ENCODE results near the gene C1orf53.

DNA sequence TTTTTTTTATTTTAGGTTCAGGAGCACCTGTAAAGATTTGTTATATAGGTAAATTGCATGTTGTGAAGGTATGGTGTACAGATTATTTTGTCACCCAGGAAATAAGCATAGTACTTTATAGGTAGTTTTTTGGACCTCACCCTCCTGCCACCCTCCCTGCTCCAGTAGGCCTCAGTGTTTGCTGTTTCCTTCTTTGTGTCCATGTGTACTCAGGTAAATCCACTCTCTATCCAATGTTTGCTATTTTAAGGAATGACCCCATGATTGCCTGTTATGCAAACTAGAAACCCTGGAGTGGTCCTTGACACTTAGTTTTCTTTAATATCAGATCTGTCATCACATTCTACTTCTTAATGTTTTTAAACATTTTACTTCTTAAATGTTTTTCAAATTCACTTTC is 48.7 kb downstream of the C1orf53 start:
- TF ChIP-seq, protein P1, sequence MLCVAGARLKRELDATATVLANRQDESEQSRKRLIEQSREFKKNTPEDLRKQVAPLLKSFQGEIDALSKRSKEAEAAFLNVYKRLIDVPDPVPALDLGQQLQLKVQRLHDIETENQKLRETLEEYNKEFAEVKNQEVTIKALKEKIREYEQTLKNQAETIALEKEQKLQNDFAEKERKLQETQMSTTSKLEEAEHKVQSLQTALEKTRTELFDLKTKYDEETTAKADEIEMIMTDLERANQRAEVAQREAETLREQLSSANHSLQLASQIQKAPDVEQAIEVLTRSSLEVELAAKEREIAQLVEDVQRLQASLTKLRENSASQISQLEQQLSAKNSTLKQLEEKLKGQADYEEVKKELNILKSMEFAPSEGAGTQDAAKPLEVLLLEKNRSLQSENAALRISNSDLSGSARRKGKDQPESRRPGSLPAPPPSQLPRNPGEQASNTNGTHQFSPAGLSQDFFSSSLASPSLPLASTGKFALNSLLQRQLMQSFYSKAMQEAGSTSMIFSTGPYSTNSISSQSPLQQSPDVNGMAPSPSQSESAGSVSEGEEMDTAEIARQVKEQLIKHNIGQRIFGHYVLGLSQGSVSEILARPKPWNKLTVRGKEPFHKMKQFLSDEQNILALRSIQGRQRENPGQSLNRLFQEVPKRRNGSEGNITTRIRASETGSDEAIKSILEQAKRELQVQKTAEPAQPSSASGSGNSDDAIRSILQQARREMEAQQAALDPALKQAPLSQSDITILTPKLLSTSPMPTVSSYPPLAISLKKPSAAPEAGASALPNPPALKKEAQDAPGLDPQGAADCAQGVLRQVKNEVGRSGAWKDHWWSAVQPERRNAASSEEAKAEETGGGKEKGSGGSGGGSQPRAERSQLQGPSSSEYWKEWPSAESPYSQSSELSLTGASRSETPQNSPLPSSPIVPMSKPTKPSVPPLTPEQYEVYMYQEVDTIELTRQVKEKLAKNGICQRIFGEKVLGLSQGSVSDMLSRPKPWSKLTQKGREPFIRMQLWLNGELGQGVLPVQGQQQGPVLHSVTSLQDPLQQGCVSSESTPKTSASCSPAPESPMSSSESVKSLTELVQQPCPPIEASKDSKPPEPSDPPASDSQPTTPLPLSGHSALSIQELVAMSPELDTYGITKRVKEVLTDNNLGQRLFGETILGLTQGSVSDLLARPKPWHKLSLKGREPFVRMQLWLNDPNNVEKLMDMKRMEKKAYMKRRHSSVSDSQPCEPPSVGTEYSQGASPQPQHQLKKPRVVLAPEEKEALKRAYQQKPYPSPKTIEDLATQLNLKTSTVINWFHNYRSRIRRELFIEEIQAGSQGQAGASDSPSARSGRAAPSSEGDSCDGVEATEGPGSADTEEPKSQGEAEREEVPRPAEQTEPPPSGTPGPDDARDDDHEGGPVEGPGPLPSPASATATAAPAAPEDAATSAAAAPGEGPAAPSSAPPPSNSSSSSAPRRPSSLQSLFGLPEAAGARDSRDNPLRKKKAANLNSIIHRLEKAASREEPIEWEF (CRISPR knock-in tag; IDR thresholded peaks at IDR 0.05) = no peak
- TF ChIP-seq ETS2 (tag; IDR thresholded peaks at IDR 0.05; ENCODE audit: borderline replicate concordance, poor library complexity, severe bottlenecking) (no peak), ZFPM2 (CRISPR knock-in tag; IDR thresholded peaks at IDR 0.05) (no peak), KLF16 (IDR thresholded peaks at IDR 0.05) (no peak), MYNN (IDR thresholded peaks at IDR 0.05) (no peak), MYNN (CRISPR knock-in tag; IDR thresholded peaks at IDR 0.05) (no peak), CBX5 (IDR thresholded peaks at IDR 0.05; ENCODE audit: borderline replicate concordance, low read depth) (no peak), ZSCAN29 (IDR thresholded peaks at IDR 0.05) (no peak), SETDB1 (IDR thresholded peaks at IDR 0.05; ENCODE audit: low read length) (no peak)
- TF ChIP-seq, protein P2, sequence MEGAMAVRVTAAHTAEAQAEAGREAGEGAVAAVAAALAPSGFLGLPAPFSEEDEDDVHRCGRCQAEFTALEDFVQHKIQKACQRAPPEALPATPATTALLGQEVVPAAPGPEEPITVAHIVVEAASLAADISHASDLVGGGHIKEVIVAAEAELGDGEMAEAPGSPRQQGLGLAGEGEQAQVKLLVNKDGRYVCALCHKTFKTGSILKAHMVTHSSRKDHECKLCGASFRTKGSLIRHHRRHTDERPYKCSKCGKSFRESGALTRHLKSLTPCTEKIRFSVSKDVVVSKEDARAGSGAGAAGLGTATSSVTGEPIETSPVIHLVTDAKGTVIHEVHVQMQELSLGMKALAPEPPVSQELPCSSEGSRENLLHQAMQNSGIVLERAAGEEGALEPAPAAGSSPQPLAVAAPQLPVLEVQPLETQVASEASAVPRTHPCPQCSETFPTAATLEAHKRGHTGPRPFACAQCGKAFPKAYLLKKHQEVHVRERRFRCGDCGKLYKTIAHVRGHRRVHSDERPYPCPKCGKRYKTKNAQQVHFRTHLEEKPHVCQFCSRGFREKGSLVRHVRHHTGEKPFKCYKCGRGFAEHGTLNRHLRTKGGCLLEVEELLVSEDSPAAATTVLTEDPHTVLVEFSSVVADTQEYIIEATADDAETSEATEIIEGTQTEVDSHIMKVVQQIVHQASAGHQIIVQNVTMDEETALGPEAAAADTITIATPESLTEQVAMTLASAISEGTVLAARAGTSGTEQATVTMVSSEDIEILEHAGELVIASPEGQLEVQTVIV (CRISPR knock-in tag; IDR thresholded peaks at IDR 0.05; ENCODE audit: borderline replicate concordance) = no peak
- TF ChIP-seq, protein P3, sequence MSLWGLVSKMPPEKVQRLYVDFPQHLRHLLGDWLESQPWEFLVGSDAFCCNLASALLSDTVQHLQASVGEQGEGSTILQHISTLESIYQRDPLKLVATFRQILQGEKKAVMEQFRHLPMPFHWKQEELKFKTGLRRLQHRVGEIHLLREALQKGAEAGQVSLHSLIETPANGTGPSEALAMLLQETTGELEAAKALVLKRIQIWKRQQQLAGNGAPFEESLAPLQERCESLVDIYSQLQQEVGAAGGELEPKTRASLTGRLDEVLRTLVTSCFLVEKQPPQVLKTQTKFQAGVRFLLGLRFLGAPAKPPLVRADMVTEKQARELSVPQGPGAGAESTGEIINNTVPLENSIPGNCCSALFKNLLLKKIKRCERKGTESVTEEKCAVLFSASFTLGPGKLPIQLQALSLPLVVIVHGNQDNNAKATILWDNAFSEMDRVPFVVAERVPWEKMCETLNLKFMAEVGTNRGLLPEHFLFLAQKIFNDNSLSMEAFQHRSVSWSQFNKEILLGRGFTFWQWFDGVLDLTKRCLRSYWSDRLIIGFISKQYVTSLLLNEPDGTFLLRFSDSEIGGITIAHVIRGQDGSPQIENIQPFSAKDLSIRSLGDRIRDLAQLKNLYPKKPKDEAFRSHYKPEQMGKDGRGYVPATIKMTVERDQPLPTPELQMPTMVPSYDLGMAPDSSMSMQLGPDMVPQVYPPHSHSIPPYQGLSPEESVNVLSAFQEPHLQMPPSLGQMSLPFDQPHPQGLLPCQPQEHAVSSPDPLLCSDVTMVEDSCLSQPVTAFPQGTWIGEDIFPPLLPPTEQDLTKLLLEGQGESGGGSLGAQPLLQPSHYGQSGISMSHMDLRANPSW (CRISPR knock-in tag; IDR thresholded peaks at IDR 0.05) = no peak
